Endothelial cell of umbilical vein (primary cell): ENCODE measurements around the gene SESN3. TPM values are rescaled to one million over a fixed set of nuclear protein-coding genes. Genes with fewer than 3 reads are reported as not detected.

Source experiments
- BruUV-seq: library from RNA; stranded (reverse); fragments of 400-500 nt; replicated peaks from 2 replicates; lab custom pipeline; 2021; lab: Mats Ljungman, UMichigan
- CTCF ChIA-PET: fragments of 300-600, 350-600 bp; sonication (Branson Sonifier 250); formaldehyde crosslinking; loops from one replicate; lab custom pipeline; 2021; ENCODE audit warnings: antibody characterized with exemption, inconsistent platforms; lab: Charles Lee
- POLR2A ChIA-PET: fragments of 300-600, 350-600 bp; sonication (Branson Sonifier 250); formaldehyde crosslinking; loops from one replicate; lab custom pipeline; 2021; ENCODE audit warnings: antibody characterized with exemption, inconsistent platforms; lab: Charles Lee
- DNase-seq: peaks from one replicate; pipeline ENCODE4 v3.0.0-alpha.2; 2011; ENCODE audit warnings: low read depth, low spot score
- FAIRE-seq: peaks from 2 replicates; lab custom pipeline; 2011; peaks lifted over from hg19 to GRCh38; lab: Jason Lieb, UNC
- H2AFZ ChIP-seq: 2 replicates; pipeline ENCODE4 v1.6.0; 2012; ENCODE audit warnings: low read depth, low read length, control low read depth, inconsistent platforms
- H3K27ac ChIP-seq: 2 replicates; pipeline ENCODE4 v1.5.1; 2011; ENCODE audit warnings: low read depth, mild to moderate bottlenecking, control low read depth, low read length, moderate library complexity; ENCODE audit not compliant: insufficient read depth
- H3K27me3 ChIP-seq, 2 experiments: 2 replicates each; pipeline versions ENCODE4 v1.6.0 to v1.6.1; 2011; ENCODE audit warnings: low read length in 2 of 2, mixed read lengths in 1 of 2; ENCODE audit not compliant: control insufficient read depth in 2 of 2, insufficient read depth in 2 of 2
- H3K36me3 ChIP-seq, 2 experiments: 2 replicates in 1 of 2; 3 replicates in 1 of 2; pipeline ENCODE4 v1.5.1; 2011; ENCODE audit warnings: low read length in 2 of 2, mild to moderate bottlenecking in 1 of 2, moderate library complexity in 1 of 2; ENCODE audit not compliant: control insufficient read depth in 2 of 2, insufficient read depth in 2 of 2; ENCODE audit errors: extremely low read depth in 1 of 2
- H3K4me1 ChIP-seq: 3 replicates; pipeline ENCODE4 v1.5.1; 2011; ENCODE audit warnings: mild to moderate bottlenecking, low read length; ENCODE audit not compliant: control insufficient read depth, insufficient read depth; ENCODE audit errors: extremely low read depth
- H3K4me2 ChIP-seq: 2 replicates; pipeline ENCODE4 v1.6.1; 2011; ENCODE audit warnings: low read length, control low read depth, mixed read lengths; ENCODE audit not compliant: insufficient read depth
- H3K4me3 ChIP-seq, 3 experiments: fragments of 200-600 bp in 1 of 3; sonication (generic), shearing (Covaris generic) in 1 of 3; replicated peaks in 1 of 3; 2 replicates each; pipeline ENCODE4 v1.5.1; 2011 to 2016; ENCODE audit warnings: control low read depth in 3 of 3, low read length in 3 of 3, mild to moderate bottlenecking in 2 of 3, inconsistent platforms in 1 of 3, low read depth in 1 of 3, moderate library complexity in 1 of 3; ENCODE audit not compliant: insufficient read depth in 1 of 3
- H3K79me2 ChIP-seq: 2 replicates; pipeline ENCODE4 v1.6.0; 2012; ENCODE audit warnings: low read length, inconsistent platforms; ENCODE audit not compliant: control insufficient read depth, insufficient read depth
- H3K9ac ChIP-seq: replicated peaks from 2 replicates; pipeline ENCODE3; 2011; ENCODE audit warnings: low read length, control low read depth; ENCODE audit not compliant: insufficient read depth; ENCODE audit errors: extremely low read depth
- H3K9me1 ChIP-seq: replicated peaks from 3 replicates; pipeline ENCODE4 v1.6.0; 2011; ENCODE audit warnings: mild to moderate bottlenecking, low read length; ENCODE audit not compliant: control insufficient read depth, insufficient read depth; ENCODE audit errors: extremely low read depth
- H3K9me3 ChIP-seq: replicated peaks from 2 replicates; pipeline ENCODE4 v1.5.1; 2012; ENCODE audit warnings: low read length, inconsistent platforms; ENCODE audit not compliant: control insufficient read depth, insufficient read depth
- H4K20me1 ChIP-seq: replicated peaks from 2 replicates; pipeline ENCODE3; 2011; ENCODE audit warnings: mild to moderate bottlenecking, low read length; ENCODE audit not compliant: control insufficient read depth, insufficient read depth; ENCODE audit errors: extremely low read depth
- CTCF ChIP-seq, 2 donors: IDR thresholded peaks; 1 replicate in 1 of 2; 2 replicates in 1 of 2; pipeline ENCODE4 v1.5.1; 2011; ENCODE audit warnings: low read length in 2 of 2, mild to moderate bottlenecking in 2 of 2, moderate library complexity in 2 of 2, control low read depth in 1 of 2, inconsistent platforms in 1 of 2, low read depth in 1 of 2; ENCODE audit not compliant: insufficient read depth in 1 of 2; ENCODE audit errors: extremely low read depth in 1 of 2
- GATA2 ChIP-seq: IDR thresholded peaks from 2 replicates; pipeline ENCODE4 v1.7.0; 2011; ENCODE audit warnings: low read depth, mild to moderate bottlenecking, moderate library complexity, mixed read lengths, low read length; ENCODE audit not compliant: insufficient read length, insufficient read depth
- MYC ChIP-seq: IDR thresholded peaks from one replicate; pipeline ENCODE4 v1.6.1; 2011; ENCODE audit warnings: mild to moderate bottlenecking, low read depth, low read length
- POLR2AphosphoS5 ChIP-seq: IDR thresholded peaks from 2 replicates; pipeline ENCODE4 v1.6.1; 2012; ENCODE audit warnings: low read depth, mild to moderate bottlenecking, control low read depth, low read length, moderate library complexity; ENCODE audit not compliant: insufficient read depth
- dilution Hi-C: fragments of 300-500 bp; cut with MboI; formaldehyde crosslinking; loops from one replicate; pipeline ENCODE4 v1.15.0; 2019; ENCODE audit warnings: low sequenced_read_pairs; ENCODE audit not compliant: extremely low pct_ligation_motif_present
- intact Hi-C: fragments of 100-400 bp; cut with micrococcal nuclease; formaldehyde crosslinking; loops from one replicate; pipeline ENCODE4 v1.10.0; 2022
- polyA plus RNA-seq, 4 experiments: library from polyadenylated mRNA; depleted of rRNA in 3 of 4; stranded (reverse) in 3 of 4; unstranded in 1 of 4; fragments of >200 nt; gene quantifications; 2 replicates each; pipeline versions ENCODE4 v1.2.1 to v1.2.3, GENCODE V29; 2011 to 2012; ENCODE audit warnings: missing spikeins in 1 of 4
- total RNA-seq: library from RNA; stranded (reverse); gene quantifications from 2 replicates; pipeline ENCODE4 v1.2.3, GENCODE V29; 2021

The SESN3 gene
- total and polyA plus RNA-seq, 2 donors (not counting 3 experiments of a cell fraction or from before 2014, with no cell fraction given), result 1.6 to 6.9 TPM

- Histone ChIP-seq H3K27ac (peak overlapping the region; percentile 62), H3K9ac (peak overlapping the region; percentile 58), H4K20me1 (no peaks in the 10 kb centered on the region), H3K79me2 (no peaks in the 10 kb centered on the region), H3K36me3 (no peaks in the 10 kb centered on the region), H3K9me3 (no peaks in the 10 kb centered on the region), H3K4me2 (peak overlapping the region; percentile 48), H2AFZ (peak overlapping the region; percentile 94), H3K4me3 (peak overlapping the region; percentile 9 to 39 (median 34)), H3K9me1 (no peaks in the 10 kb centered on the region), H3K4me1 (peaks cover 36% of the 10 kb centered on the region), H3K27me3 (no peaks in the 10 kb centered on the region)
- no TSS peak for BruUV-seq
- DNase-seq (peak; percentile 92), FAIRE-seq (peak; percentile 96)
- intact Hi-C loops (loop anchor here (1.0 to 10.0 kb wide), 11 partner anchors 43 to 1275 kb away; partner anchors contain the start of genes CWC15, ENDOD1, FAM76B and KDM4D), dilution Hi-C loops (no loop called here)
- ChIA-PET CTCF (interaction anchor here (0.8 to 9.6 kb wide), 27 partner anchors 8 to 1275 kb away, joined by 3 to 176 read pairs (median 4); partner anchors contain the start of genes CWC15, ENDOD1, FAM76B and KDM4D), POLR2A (interaction anchor here (0.5 to 1.7 kb wide), 3 partner anchors 81 to 1092 kb away, joined by 5 to 9 read pairs (median 8); partner anchors contain the start of gene SRSF8)
- TF ChIP-seq GATA2, result no peak
- no peak for TF ChIP-seq MYC
- TF ChIP-seq CTCF (IDR thresholded peaks at IDR 0.05; ENCODE audit: extremely low read depth in 1 of 2, insufficient read depth in 1 of 2, low read depth in 1 of 2, low read length in 2 of 2), result peak; percentile 73 to 84
- peak; percentile 44 for TF ChIP-seq POLR2AphosphoS5
Observed at GRCh38 chr11:95150956-95151684, 79.9 kb downstream of the SESN3 start.
